WTC11 (cell line): ENCODE results near the gene LARP7. TPM values are rescaled to one million over a fixed set of nuclear protein-coding genes. Genes with fewer than 3 reads are reported as not detected.

Source experiments
- ATAC-seq: fragments of 200-7000 bp; cut with Tn5 transposase; 2 replicates; pipeline ENCODE4 v1.10.0; 2021; ENCODE audit warnings: mild to moderate bottlenecking, moderate library complexity
- CTCF ChIA-PET: fragments of 300-600 bp; sonication (Branson Sonifier 250); formaldehyde crosslinking; loops from one replicate; lab custom pipeline; 2021; ENCODE audit warnings: antibody characterized with exemption; lab: Charles Lee
- POLR2A ChIA-PET: fragments of 350-600 bp; sonication (Branson Sonifier 250); formaldehyde crosslinking; loops from one replicate; lab custom pipeline; 2021; ENCODE audit warnings: antibody characterized with exemption; lab: Charles Lee
- DNase-seq: peaks from one replicate; pipeline ENCODE4 v3.0.0; 2021; ENCODE audit warnings: low spot score
- H3K27ac Mint-ChIP-seq: 2 replicates; pipeline ENCODE4 v1.8.0; 2021; ENCODE audit warnings: mixed read lengths
- H3K27me3 Mint-ChIP-seq: 2 replicates; pipeline ENCODE4 v1.8.0; 2021; ENCODE audit warnings: low read depth, mild to moderate bottlenecking, moderate library complexity, mixed read lengths
- H3K36me3 Mint-ChIP-seq: 2 replicates; pipeline ENCODE4 v1.8.0; 2021; ENCODE audit warnings: mixed read lengths
- H3K4me1 Mint-ChIP-seq: 2 replicates; pipeline ENCODE4 v1.8.0; 2022; ENCODE audit warnings: mixed read lengths
- H3K4me3 Mint-ChIP-seq: 2 replicates; pipeline ENCODE4 v1.8.0; 2021; ENCODE audit warnings: mild to moderate bottlenecking, moderate library complexity, mixed read lengths
- H3K9me3 Mint-ChIP-seq: 2 replicates; pipeline ENCODE4 v1.8.0; 2021; ENCODE audit warnings: mixed read lengths
- CBFB ChIP-seq: sonication (generic); formaldehyde crosslinking; IDR thresholded peaks from 2 replicates; pipeline ENCODE4 v1.8.1; 2022; ENCODE audit warnings: mild to moderate bottlenecking, low read depth, missing genetic modification reagents
- CREB1 ChIP-seq: sonication (generic); formaldehyde crosslinking; IDR thresholded peaks from 2 replicates; pipeline ENCODE4 v1.8.0; 2023; ENCODE audit warnings: mild to moderate bottlenecking, missing genetic modification reagents
- CREM ChIP-seq: sonication (generic); formaldehyde crosslinking; IDR thresholded peaks from 2 replicates; pipeline ENCODE4 v1.8.1; 2022; ENCODE audit warnings: mild to moderate bottlenecking, missing genetic modification reagents, moderate library complexity
- ESRRA ChIP-seq: sonication (generic); formaldehyde crosslinking; IDR thresholded peaks from 2 replicates; pipeline ENCODE4 v1.8.1; 2022; ENCODE audit warnings: mild to moderate bottlenecking, missing genetic modification reagents, borderline replicate concordance
- ETV6 ChIP-seq: sonication (generic); formaldehyde crosslinking; IDR thresholded peaks from 2 replicates; pipeline ENCODE4 v1.8.1; 2022; ENCODE audit warnings: mild to moderate bottlenecking, missing genetic modification reagents
- FOXK1 ChIP-seq: sonication (generic); formaldehyde crosslinking; IDR thresholded peaks from 2 replicates; pipeline ENCODE4 v1.8.0; 2022; ENCODE audit warnings: mild to moderate bottlenecking, moderate library complexity, missing genetic modification reagents
- GRHL2 ChIP-seq: fragments of 250-450 bp; sonication (Bioruptor Pico); IDR thresholded peaks from 2 replicates; pipeline ENCODE4 v1.8.0; 2022; ENCODE audit warnings: mild to moderate bottlenecking, moderate library complexity; ENCODE audit not compliant: insufficient replicate concordance, severe bottlenecking
- GTF2I ChIP-seq: fragments of 250-450 bp; sonication (Bioruptor Pico); conservative IDR thresholded peaks from 2 replicates; pipeline ENCODE4 v1.4.0; 2021; ENCODE audit warnings: mild to moderate bottlenecking
- IRF2 ChIP-seq: sonication (generic); formaldehyde crosslinking; IDR thresholded peaks from 2 replicates; pipeline ENCODE4 v1.8.0; 2022; ENCODE audit warnings: low read depth, missing genetic modification reagents, borderline replicate concordance
- NFYB ChIP-seq: sonication (generic); formaldehyde crosslinking; conservative IDR thresholded peaks from 2 replicates; pipeline ENCODE4 v1.8.0; 2022; ENCODE audit warnings: low read depth, missing genetic modification reagents
- NR3C1 ChIP-seq: sonication (generic); formaldehyde crosslinking; conservative IDR thresholded peaks from 2 replicates; pipeline ENCODE4 v1.8.1; 2023; ENCODE audit warnings: low read depth, mild to moderate bottlenecking, missing genetic modification reagents
- OVOL2 ChIP-seq: fragments of 250-450 bp; sonication (Bioruptor Pico); IDR thresholded peaks from 2 replicates; pipeline ENCODE4 v1.9.0; 2021; ENCODE audit warnings: mild to moderate bottlenecking, borderline replicate concordance
- RORB ChIP-seq: fragments of 250-450 bp; sonication (Bioruptor Pico); IDR thresholded peaks from 2 replicates; pipeline ENCODE4 v1.9.0; 2021; ENCODE audit warnings: mild to moderate bottlenecking
- SMAD4 ChIP-seq: sonication (generic); formaldehyde crosslinking; IDR thresholded peaks from 2 replicates; pipeline ENCODE4 v1.8.0; 2022; ENCODE audit warnings: mild to moderate bottlenecking, missing genetic modification reagents
- SOX15 ChIP-seq: fragments of 250-450 bp; sonication (Bioruptor Pico); IDR thresholded peaks from 2 replicates; pipeline ENCODE4 v1.9.0; 2021; ENCODE audit warnings: mild to moderate bottlenecking
- TP53 ChIP-seq: sonication (generic); formaldehyde crosslinking; IDR thresholded peaks from 2 replicates; pipeline ENCODE4 v1.8.1; 2023; ENCODE audit warnings: mild to moderate bottlenecking, missing genetic modification reagents
- ZNF138 ChIP-seq: sonication (generic); formaldehyde crosslinking; conservative IDR thresholded peaks from 2 replicates; pipeline ENCODE4 v1.8.1; 2022; ENCODE audit warnings: mild to moderate bottlenecking, moderate library complexity, missing genetic modification reagents
- ZNF671 ChIP-seq: fragments of 250-450 bp; sonication (Bioruptor Pico); IDR thresholded peaks from 2 replicates; pipeline ENCODE4 v1.8.0; 2021; ENCODE audit warnings: mild to moderate bottlenecking
- total RNA-seq: library from RNA; stranded (reverse); gene quantifications from 3 replicates; pipeline ENCODE4 v1.2.3, GENCODE V29; 2021
- TF ChIP-seq, protein P1 (sequence below): fragments of 200-600 bp; IDR thresholded peaks from 2 replicates; pipeline ENCODE4 v1.8.0; 2022; ENCODE audit warnings: antibody characterized with exemption
- TF ChIP-seq, protein P2 (sequence below): sonication (generic); formaldehyde crosslinking; IDR thresholded peaks from 2 replicates; pipeline ENCODE4 v1.8.0; 2023; ENCODE audit warnings: missing genetic modification reagents, mild to moderate bottlenecking, borderline replicate concordance
- TF ChIP-seq, protein P3 (sequence below): sonication (generic); formaldehyde crosslinking; IDR thresholded peaks from 2 replicates; pipeline ENCODE4 v1.8.1; 2023; ENCODE audit warnings: mild to moderate bottlenecking, moderate library complexity, missing genetic modification reagents
- TF ChIP-seq, protein P4 (sequence below): sonication (generic); formaldehyde crosslinking; IDR thresholded peaks from 2 replicates; pipeline ENCODE4 v1.8.1; 2023; ENCODE audit warnings: mild to moderate bottlenecking, missing genetic modification reagents, moderate library complexity

The LARP7 gene
- total RNA-seq, 1 experiment from 2014 or later: 46.2 TPM

DNA sequence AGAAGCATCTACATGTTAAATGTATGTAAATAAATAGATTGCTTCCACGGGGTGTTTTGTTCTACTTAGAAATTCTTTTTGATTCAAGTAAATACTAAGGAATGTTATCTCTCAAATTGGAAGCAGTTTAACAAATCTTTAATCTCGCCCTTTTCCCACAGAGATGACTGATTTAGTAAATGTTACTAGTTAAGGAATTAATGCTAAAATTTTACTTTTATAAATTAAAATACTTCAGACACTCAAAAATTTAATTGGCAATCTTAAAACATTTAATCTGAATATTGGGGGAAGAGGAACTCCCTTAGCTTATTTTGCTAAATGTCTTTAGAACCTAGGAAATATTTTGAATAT lies 12.1 kb downstream of the LARP7 start (continued):
- TF ChIP-seq, protein P1, sequence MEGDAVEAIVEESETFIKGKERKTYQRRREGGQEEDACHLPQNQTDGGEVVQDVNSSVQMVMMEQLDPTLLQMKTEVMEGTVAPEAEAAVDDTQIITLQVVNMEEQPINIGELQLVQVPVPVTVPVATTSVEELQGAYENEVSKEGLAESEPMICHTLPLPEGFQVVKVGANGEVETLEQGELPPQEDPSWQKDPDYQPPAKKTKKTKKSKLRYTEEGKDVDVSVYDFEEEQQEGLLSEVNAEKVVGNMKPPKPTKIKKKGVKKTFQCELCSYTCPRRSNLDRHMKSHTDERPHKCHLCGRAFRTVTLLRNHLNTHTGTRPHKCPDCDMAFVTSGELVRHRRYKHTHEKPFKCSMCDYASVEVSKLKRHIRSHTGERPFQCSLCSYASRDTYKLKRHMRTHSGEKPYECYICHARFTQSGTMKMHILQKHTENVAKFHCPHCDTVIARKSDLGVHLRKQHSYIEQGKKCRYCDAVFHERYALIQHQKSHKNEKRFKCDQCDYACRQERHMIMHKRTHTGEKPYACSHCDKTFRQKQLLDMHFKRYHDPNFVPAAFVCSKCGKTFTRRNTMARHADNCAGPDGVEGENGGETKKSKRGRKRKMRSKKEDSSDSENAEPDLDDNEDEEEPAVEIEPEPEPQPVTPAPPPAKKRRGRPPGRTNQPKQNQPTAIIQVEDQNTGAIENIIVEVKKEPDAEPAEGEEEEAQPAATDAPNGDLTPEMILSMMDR: no peak
- TF ChIP-seq CREM (no peak), CREB1 (no peak)
- TF ChIP-seq, all 79 proteins: peak for 0

DNA sequence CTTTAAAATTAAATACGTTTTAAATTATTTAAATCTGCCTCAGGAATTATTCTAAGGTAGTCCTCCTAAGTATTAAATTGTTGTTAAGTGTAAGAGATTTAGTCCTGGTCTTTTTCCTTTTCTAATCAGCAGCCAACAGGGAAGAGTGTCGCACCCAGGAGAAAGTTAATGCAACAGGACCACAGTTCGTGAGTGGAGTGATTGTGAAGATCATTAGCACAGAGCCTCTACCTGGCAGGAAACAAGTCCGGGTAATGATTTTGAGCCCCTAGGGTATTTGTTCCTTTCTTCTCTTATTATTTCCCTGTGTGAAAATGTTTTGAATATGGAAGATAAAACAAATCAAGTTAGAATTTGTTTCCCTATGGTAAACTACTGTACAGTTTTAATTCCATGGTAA lies 13.4 kb downstream of the LARP7 start:
- Mint-ChIP-seq H3K9me3 (no peaks in the 10 kb centered on the region), H3K27ac (peak overlapping the region; percentile 99), H3K27me3 (peaks cover 7% of the 10 kb centered on the region), H3K4me3 (peak overlapping the region; percentile 68), H3K4me1 (peaks cover 54% of the 10 kb centered on the region), H3K36me3 (peaks cover 37% of the 10 kb centered on the region)
- POLR2A ChIA-PET: no interaction called here
- no peak for ATAC-seq
- CTCF ChIA-PET: no interaction called here
- no peak for TF ChIP-seq ESRRA (CRISPR knock-in tag)
- TF ChIP-seq, protein P2, sequence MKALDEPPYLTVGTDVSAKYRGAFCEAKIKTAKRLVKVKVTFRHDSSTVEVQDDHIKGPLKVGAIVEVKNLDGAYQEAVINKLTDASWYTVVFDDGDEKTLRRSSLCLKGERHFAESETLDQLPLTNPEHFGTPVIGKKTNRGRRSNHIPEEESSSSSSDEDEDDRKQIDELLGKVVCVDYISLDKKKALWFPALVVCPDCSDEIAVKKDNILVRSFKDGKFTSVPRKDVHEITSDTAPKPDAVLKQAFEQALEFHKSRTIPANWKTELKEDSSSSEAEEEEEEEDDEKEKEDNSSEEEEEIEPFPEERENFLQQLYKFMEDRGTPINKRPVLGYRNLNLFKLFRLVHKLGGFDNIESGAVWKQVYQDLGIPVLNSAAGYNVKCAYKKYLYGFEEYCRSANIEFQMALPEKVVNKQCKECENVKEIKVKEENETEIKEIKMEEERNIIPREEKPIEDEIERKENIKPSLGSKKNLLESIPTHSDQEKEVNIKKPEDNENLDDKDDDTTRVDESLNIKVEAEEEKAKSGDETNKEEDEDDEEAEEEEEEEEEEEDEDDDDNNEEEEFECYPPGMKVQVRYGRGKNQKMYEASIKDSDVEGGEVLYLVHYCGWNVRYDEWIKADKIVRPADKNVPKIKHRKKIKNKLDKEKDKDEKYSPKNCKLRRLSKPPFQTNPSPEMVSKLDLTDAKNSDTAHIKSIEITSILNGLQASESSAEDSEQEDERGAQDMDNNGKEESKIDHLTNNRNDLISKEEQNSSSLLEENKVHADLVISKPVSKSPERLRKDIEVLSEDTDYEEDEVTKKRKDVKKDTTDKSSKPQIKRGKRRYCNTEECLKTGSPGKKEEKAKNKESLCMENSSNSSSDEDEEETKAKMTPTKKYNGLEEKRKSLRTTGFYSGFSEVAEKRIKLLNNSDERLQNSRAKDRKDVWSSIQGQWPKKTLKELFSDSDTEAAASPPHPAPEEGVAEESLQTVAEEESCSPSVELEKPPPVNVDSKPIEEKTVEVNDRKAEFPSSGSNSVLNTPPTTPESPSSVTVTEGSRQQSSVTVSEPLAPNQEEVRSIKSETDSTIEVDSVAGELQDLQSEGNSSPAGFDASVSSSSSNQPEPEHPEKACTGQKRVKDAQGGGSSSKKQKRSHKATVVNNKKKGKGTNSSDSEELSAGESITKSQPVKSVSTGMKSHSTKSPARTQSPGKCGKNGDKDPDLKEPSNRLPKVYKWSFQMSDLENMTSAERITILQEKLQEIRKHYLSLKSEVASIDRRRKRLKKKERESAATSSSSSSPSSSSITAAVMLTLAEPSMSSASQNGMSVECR (CRISPR knock-in tag): no peak
- TF ChIP-seq GTF2I (CRISPR knock-in tag): no peak
- TF ChIP-seq SMAD4 (CRISPR knock-in tag): no peak
- TF ChIP-seq ZNF671 (CRISPR knock-in tag): no peak
- TF ChIP-seq TP53 (CRISPR knock-in tag): no peak
- no peak for TF ChIP-seq SOX15 (CRISPR knock-in tag)
- no peak for TF ChIP-seq NFYB
- no peak for TF ChIP-seq ZNF138 (CRISPR knock-in tag)
- no peak for TF ChIP-seq IRF2 (CRISPR knock-in tag)
- TF ChIP-seq CBFB (CRISPR knock-in tag): no peak
- TF ChIP-seq OVOL2 (CRISPR knock-in tag): no peak
- no peak for DNase-seq

DNA sequence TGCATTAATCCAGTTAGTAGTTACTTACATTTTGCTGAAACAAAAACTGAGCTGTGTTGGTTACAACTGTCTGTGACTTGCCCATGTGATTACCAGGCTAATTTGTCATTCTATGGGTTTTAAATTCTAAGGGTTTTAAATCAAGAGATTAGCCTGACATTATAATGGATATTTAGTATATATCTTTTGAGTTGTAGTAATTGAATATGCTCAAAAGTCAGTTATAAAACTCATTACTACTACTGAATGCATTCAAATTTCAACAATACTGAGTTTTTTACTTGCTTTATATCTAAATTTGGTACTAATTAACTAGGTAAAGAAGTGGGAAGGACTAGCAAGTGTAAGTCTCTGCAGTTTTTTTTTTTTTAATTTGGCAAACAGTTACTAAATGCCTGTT lies 14.7 kb downstream of the LARP7 start:
- ChIA-PET CTCF (interaction anchor here (0.6 to 2.2 kb wide), 4 partner anchors 100 to 114 kb away, joined by 3 to 39 read pairs (median 7); no protein-coding TSS in a partner anchor), POLR2A (interaction anchor here (0.8 to 2.1 kb wide), 3 partner anchors 53 to 114 kb away, joined by 3 to 14 read pairs (median 5); no protein-coding TSS in a partner anchor)
- ATAC-seq (no peak), DNase-seq (no peak)
- peaks cover 34% of the 10 kb centered on the region for H3K36me3 Mint-ChIP-seq
- H3K9me3 Mint-ChIP-seq: no peaks in the 10 kb centered on the region
- peaks cover 66% of the 10 kb centered on the region for H3K4me1 Mint-ChIP-seq
- peaks cover 7% of the 10 kb centered on the region for H3K27me3 Mint-ChIP-seq
- peak overlapping the region; percentile 52 for H3K4me3 Mint-ChIP-seq
- H3K27ac Mint-ChIP-seq: peak overlapping the region; percentile 93
- TF ChIP-seq ETV6 (CRISPR knock-in tag): no peak
- TF ChIP-seq FOXK1 (CRISPR knock-in tag): no peak
- TF ChIP-seq, protein P3, sequence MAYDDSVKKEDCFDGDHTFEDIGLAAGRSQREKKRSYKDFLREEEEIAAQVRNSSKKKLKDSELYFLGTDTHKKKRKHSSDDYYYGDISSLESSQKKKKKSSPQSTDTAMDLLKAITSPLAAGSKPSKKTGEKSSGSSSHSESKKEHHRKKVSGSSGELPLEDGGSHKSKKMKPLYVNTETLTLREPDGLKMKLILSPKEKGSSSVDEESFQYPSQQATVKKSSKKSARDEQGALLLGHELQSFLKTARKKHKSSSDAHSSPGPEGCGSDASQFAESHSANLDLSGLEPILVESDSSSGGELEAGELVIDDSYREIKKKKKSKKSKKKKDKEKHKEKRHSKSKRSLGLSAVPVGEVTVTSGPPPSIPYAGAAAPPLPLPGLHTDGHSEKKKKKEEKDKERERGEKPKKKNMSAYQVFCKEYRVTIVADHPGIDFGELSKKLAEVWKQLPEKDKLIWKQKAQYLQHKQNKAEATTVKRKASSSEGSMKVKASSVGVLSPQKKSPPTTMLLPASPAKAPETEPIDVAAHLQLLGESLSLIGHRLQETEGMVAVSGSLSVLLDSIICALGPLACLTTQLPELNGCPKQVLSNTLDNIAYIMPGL (CRISPR knock-in tag): no peak
- no peak for TF ChIP-seq RORB (CRISPR knock-in tag)
- TF ChIP-seq, protein P4, sequence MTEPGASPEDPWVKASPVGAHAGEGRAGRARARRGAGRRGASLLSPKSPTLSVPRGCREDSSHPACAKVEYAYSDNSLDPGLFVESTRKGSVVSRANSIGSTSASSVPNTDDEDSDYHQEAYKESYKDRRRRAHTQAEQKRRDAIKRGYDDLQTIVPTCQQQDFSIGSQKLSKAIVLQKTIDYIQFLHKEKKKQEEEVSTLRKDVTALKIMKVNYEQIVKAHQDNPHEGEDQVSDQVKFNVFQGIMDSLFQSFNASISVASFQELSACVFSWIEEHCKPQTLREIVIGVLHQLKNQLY: no peak
- TF ChIP-seq GRHL2 (CRISPR knock-in tag): no peak
- TF ChIP-seq, protein P1: no peak
- no peak for TF ChIP-seq ZNF138 (CRISPR knock-in tag)
- no peak for TF ChIP-seq NR3C1
- TF ChIP-seq SMAD4 (CRISPR knock-in tag): no peak
- TF ChIP-seq TP53 (CRISPR knock-in tag): no peak
